Spinal cord (tissue), 10 donors: ENCODE measurements around the gene PIEZO2. TPM values are rescaled to one million over a fixed set of nuclear protein-coding genes. Genes with fewer than 3 reads are reported as not detected.
A peak's percentile ranks its signal among the peaks of the same experiment; 100 is the strongest.

Experiments
- DNase-seq, 6 donors: peaks; one replicate each; pipeline versions ENCODE4 v3.0.0 to v3.0.0-alpha.2; 2013 to 2015; ENCODE audit warnings: low spot score in 6 of 6, low read depth in 4 of 6
- H3K27ac ChIP-seq: one replicate; pipeline ENCODE4 v1.5.1; 2013; ENCODE audit warnings: low read depth, low read length, control low read depth
- H3K27me3 ChIP-seq: one replicate; pipeline ENCODE4 v1.6.1; 2013; ENCODE audit warnings: low read length; ENCODE audit not compliant: control insufficient read depth, insufficient read depth
- H3K36me3 ChIP-seq: one replicate; pipeline ENCODE4 v1.6.1; 2013; ENCODE audit warnings: low read length; ENCODE audit not compliant: control insufficient read depth, insufficient read depth
- H3K4me1 ChIP-seq: one replicate; pipeline ENCODE4 v1.6.1; 2013; ENCODE audit warnings: low read length; ENCODE audit not compliant: control insufficient read depth, insufficient read depth
- H3K4me3 ChIP-seq: one replicate; pipeline ENCODE4 v1.5.1; 2013; ENCODE audit warnings: low read depth, low read length, control low read depth
- H3K9me3 ChIP-seq: one replicate; pipeline ENCODE4 v1.6.1; 2013; ENCODE audit warnings: low read length; ENCODE audit not compliant: control insufficient read depth, insufficient read depth
- WGBS: methylation state at CpG from one replicate; pipeline ENCODE4 v1.1.5; 2013; ENCODE audit warnings: missing lambda C conversion rate; ENCODE audit not compliant: insufficient coverage; 5-methylcytosine and 5-hydroxymethylcytosine counted together
- polyA plus RNA-seq, 2 donors: library from polyadenylated mRNA; unstranded; fragments of 120-200 nt; gene quantifications; one replicate each; pipeline ENCODE4 v1.2.1, GENCODE V29; 2013; ENCODE audit not compliant: insufficient read length in 2 of 2
- total RNA-seq, 2 donors: library from RNA; depleted of rRNA in 1 of 2; stranded (reverse); fragments of 120-200 nt in 1 of 2; fragments of >200 nt in 1 of 2; gene quantifications; one replicate each; pipeline versions ENCODE4 v1.2.3 to v1.2.4, GENCODE V29; 2013 to 2014
- donor health status: healthy.

PIEZO2 gene
- total and polyA plus RNA-seq, 4 donors = 14.0 to 110 (median 22.4) TPM

DNA sequence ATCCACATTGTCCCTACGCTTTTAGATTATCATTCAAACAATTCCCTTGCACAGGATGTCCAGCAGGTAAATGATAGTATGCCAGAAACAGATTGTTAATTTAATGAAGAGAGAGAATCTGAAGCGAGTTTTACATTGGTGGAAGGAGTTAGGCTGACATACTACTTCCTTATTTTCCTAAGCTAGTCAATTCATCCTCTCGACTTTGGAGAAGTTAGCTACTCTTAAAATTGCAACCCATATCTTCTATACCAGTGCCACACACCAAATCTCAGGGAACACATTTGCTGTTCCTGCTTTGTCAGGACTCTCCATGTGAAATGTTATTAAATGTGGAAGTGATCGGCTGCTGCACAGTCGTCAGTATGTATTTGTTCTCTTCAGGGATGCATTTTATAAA lies 374.3 kb downstream of the PIEZO2 start:
- no CpG with 5 or more reads among the region's 5 CpGs for WGBS
- H3K4me1 ChIP-seq = no peaks in the 10 kb centered on the region
- no peak overlapping the region for H3K4me3 ChIP-seq
- H3K9me3 ChIP-seq = no peaks in the 10 kb centered on the region
- DNase-seq = no peak
- no peaks in the 10 kb centered on the region for H3K27me3 ChIP-seq
- no peaks in the 10 kb centered on the region for H3K36me3 ChIP-seq
- H3K27ac ChIP-seq = no peak overlapping the region

DNA sequence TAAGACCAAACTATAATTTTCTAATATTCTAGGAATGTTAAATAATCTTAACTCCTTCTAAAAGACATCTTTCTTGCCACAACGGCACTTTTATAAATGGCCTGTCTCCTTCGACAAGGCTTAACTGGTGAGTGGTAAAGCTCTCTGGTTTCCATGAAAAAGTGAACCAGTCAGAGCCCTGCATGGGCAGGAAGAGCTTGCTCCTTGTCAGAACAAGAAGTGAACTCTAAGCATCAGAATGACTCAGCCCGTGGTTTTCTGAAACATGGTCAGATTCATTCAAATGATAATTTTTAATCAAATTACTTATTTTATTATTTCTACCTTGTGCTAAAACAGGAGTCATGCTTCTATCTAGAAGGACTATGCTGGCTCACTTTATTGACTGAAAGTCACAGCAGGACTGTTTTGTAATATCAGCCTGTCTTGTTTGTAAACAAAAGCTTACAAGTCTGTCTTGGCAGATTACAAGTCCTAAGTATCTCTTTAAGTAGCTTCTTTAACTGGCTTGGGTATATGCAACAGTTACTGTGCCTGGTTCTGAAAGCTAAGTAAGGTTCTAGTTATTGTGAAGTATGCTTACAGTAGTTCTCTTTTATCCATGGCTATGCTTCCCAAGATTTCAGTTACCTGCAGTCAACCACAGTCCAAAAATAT lies 378.2 kb downstream of the PIEZO2 start:
- Histone ChIP-seq H3K27me3 (no peaks in the 10 kb centered on the region), H3K9me3 (no peaks in the 10 kb centered on the region), H3K4me1 (no peaks in the 10 kb centered on the region), H3K36me3 (no peaks in the 10 kb centered on the region), H3K27ac (no peak overlapping the region), H3K4me3 (no peak overlapping the region)
- DNase-seq = no peak
- 100% methylated on average over 1 of the region's 3 CpGs for WGBS

DNA sequence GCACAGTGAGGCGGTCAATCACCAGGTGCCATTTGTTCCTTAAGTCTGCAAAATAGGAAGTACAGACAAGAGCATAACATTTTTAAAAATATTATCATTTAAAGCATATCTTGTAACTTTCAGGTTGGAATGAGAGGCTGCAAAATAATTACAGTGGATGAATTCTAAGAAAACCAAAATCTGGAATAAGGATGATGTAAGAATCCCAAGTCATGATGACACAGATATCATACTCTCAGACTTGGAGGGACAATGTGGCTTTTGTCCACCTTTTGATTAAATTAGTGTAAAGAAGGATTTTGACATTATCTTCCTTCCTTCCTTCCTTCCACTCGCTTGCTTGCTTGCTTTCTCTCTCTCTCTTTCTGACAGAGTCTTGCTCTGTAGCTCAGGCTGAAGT lies 379.1 kb downstream of the PIEZO2 start:
- Histone ChIP-seq H3K4me3 (no peak overlapping the region), H3K4me1 (no peaks in the 10 kb centered on the region), H3K9me3 (no peaks in the 10 kb centered on the region), H3K36me3 (no peaks in the 10 kb centered on the region), H3K27ac (no peak overlapping the region), H3K27me3 (no peaks in the 10 kb centered on the region)
- no peak for DNase-seq
- 67% methylated on average over 1 of the region's 2 CpGs for WGBS

DNA sequence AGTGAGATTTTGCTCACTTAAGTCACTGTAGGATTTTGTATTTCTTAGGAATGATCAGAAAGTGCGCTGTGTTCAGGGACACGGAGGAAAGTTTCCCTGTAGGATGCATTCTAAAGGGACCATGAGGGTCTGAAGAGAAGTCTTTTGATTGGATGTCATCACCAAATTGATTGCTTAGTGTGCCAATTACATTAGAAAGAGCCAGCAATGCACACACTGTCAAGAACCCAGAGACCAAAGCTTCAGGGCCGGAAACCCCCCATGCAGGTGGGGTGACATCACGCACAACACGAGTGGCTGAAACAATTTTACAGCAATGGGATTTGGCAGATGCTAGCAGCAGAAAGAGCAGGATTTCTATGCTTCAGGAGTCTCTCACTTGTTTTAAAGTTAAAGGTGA lies 381.1 kb downstream of the PIEZO2 start:
- Histone ChIP-seq H3K27me3 (no peaks in the 10 kb centered on the region), H3K36me3 (no peaks in the 10 kb centered on the region), H3K4me1 (no peaks in the 10 kb centered on the region), H3K4me3 (no peak overlapping the region), H3K9me3 (no peaks in the 10 kb centered on the region), H3K27ac (no peak overlapping the region)
- WGBS = 70% methylated on average over 5 of the region's 5 CpGs
- peak in 1 of 6 donors; percentile 48 for DNase-seq

DNA sequence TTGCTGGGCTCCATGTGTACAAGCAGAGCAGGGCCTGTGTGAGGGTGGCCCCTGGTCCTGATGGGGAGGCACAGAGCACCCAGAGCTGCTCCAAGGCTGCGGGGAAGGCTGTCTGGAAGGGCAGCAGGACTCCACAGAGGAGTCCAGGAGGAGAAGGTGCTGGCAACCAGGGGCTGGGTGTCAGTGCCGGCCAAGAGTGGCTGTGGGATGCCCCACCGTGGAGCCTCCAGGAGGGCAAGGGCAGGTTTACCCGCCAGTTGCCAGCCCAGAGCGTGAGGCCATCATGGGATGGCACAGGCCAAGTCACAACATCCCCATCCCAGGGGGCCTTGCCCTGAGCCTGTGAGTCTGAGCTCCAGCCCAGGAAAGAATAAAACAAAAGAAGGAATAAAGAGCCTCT lies 381.7 kb downstream of the PIEZO2 start:
- no peak overlapping the region for H3K27ac ChIP-seq
- no peaks in the 10 kb centered on the region for H3K4me1 ChIP-seq
- H3K4me3 ChIP-seq = no peak overlapping the region
- DNase-seq = no peak
- H3K27me3 ChIP-seq = no peaks in the 10 kb centered on the region
- 87% methylated on average over 3 of the region's 5 CpGs for WGBS
- H3K9me3 ChIP-seq = no peaks in the 10 kb centered on the region
- H3K36me3 ChIP-seq = no peaks in the 10 kb centered on the region

DNA sequence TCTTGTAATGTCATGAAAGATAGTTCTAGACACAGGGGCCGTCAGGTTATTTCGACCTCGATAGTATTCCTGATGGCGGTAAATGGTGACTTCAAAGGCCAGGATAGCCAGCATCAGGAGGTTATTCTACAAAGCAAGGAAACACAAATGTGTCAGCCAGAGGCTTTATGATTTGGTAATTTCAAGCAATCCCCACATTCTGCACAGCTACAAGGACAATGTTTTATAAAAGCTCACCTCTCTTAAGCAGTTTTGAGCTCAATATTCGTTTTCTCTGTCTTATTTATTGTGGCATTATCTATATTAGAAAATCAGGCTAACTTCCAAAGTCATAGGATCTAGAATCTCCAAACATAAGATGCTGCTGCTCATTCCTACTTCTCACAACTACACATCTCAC lies 388.4 kb downstream of the PIEZO2 start:
- no peak for DNase-seq
- no peak overlapping the region for H3K27ac ChIP-seq
- no peaks in the 10 kb centered on the region for H3K36me3 ChIP-seq
- no CpG with 5 or more reads among the region's 5 CpGs for WGBS
- H3K9me3 ChIP-seq = no peaks in the 10 kb centered on the region
- no peaks in the 10 kb centered on the region for H3K27me3 ChIP-seq
- no peaks in the 10 kb centered on the region for H3K4me1 ChIP-seq
- H3K4me3 ChIP-seq = no peak overlapping the region

DNA sequence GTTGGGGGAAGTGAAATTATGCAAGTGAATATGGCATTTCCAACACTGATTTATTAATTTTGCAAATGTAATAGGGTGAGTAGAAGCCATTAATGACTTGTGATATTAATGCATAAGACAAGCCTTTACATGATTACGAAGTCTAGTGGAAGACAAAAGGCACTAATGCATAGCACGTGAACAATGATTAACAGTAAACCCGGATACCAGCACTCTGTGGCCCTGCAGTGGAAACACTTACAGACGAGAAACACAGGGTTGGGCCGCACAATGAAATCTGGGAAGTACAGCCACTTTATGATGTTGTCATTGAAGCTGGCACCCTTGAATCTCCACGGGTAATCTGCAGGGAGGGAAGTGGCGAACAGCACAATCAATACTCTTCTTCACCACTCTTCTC lies 390.1 kb downstream of the PIEZO2 start:
- Histone ChIP-seq H3K27ac (no peak overlapping the region), H3K4me3 (no peak overlapping the region), H3K9me3 (no peaks in the 10 kb centered on the region), H3K36me3 (no peaks in the 10 kb centered on the region), H3K27me3 (no peaks in the 10 kb centered on the region), H3K4me1 (no peaks in the 10 kb centered on the region)
- peak in 1 of 6 donors; percentile 21 for DNase-seq
- WGBS = 91% methylated on average over 4 of the region's 7 CpGs

DNA sequence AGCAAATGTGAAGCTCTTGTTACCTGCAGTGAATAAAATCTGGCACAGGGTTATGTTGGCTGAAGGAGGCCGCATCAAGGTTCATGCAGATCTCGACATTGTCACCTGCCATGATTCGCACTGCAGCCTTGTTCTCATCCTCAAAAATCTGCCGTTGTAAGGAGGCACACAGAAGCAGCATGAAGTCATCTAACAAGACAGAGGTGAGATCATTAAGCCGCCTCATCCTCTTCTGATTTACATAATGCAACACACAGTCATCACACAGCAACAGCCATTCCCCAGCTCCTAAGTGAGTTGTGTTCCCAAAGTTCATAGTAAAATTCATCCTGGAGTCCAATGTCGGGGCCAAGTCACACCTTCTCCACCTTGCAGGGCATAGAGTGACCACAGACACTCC lies 391.4 kb downstream of the PIEZO2 start:
- 88% methylated on average over 6 of the region's 6 CpGs for WGBS

DNA sequence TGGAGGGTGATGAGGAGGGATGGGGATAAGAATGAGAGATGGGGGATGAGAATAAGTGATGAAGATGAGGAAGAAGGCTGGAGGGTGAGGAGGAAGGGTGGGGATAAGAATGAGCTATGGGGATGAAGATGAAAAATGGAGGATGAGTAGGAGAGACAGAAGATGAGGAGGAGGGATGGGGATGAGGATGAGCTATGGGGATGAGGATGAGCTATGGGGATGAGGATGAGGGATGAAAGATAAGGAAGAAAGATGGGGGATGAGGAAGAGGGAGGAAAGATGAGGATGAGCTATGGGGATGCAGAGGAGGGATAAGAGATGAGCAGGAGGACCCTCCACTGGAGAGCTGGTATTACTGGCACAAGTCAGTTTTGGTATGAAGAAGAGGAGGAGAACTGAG lies 392.0 kb downstream of the PIEZO2 start:
- Histone ChIP-seq H3K36me3 (no peaks in the 10 kb centered on the region), H3K27me3 (no peaks in the 10 kb centered on the region), H3K27ac (no peak overlapping the region), H3K9me3 (no peaks in the 10 kb centered on the region), H3K4me1 (no peaks in the 10 kb centered on the region), H3K4me3 (no peak overlapping the region)
- DNase-seq = no peak

More for the DNA sequence above, 391.4 kb downstream of the PIEZO2 start:
- Histone ChIP-seq H3K4me1 (no peaks in the 10 kb centered on the region), H3K27ac (no peak overlapping the region), H3K9me3 (no peaks in the 10 kb centered on the region), H3K27me3 (no peaks in the 10 kb centered on the region), H3K4me3 (no peak overlapping the region), H3K36me3 (no peaks in the 10 kb centered on the region)
- DNase-seq = no peak

DNA sequence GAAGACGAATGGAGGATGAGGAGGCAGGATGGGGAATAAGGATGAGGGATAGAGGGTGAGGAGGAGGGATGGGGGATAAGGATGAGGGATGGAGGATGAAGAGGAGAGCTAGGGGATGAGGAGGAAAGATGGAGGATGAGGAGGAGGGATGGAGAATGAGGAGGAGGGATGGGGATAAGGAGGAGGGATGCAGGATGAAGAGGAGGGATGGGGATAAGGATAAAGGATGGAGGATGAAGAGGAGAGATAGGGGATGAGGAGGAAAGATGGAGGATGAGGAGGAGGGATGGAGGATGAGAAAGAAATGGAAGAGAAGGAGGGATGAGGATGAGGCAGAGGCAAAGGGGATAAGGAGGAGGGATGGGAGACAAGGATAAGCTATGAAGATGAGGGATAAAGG lies 393.5 kb downstream of the PIEZO2 start:
- WGBS = 89% methylated on average over 1 of the region's 1 CpG

More for the DNA sequence above, 393.5 kb downstream of the PIEZO2 start:
- no peaks in the 10 kb centered on the region for H3K9me3 ChIP-seq
- no peaks in the 10 kb centered on the region for H3K4me1 ChIP-seq
- no peak for DNase-seq
- H3K4me3 ChIP-seq = no peak overlapping the region
- no peaks in the 10 kb centered on the region for H3K27me3 ChIP-seq
- H3K36me3 ChIP-seq = no peaks in the 10 kb centered on the region
- no peak overlapping the region for H3K27ac ChIP-seq
